Activated T-cell treated with anti-CD3 and anti-CD28 coated beads, Interleukin-2, amount 50 U/mL, for 72 hours (primary cell): ENCODE results near the gene TENT5C. TPM values are rescaled to one million over a fixed set of nuclear protein-coding genes. Genes with fewer than 3 reads are reported as not detected.
"Not testable (repeated sequence)": the region's sequence is repeated elsewhere in the genome, so short reads cannot be mapped to it uniquely, and the experiment has no call there.

Experiments
- ATAC-seq, 2 donors: fragments of 150-1000 bp; cut with Tn5 transposase; replicated peaks in 1 of 2; 2 replicates each; pipeline ENCODE4 v1.10.0; 2021; ENCODE audit warnings: moderate library complexity in 2 of 2, mild to moderate bottlenecking in 1 of 2
- DNase-seq, 2 donors: peaks; one replicate each; pipeline ENCODE4 v3.0.0; 2021 to 2022; ENCODE audit warnings: mixed read lengths in 1 of 2
- H3K27ac Mint-ChIP-seq: one replicate; pipeline ENCODE4 v1.8.0; 2022; ENCODE audit warnings: mild to moderate bottlenecking, moderate library complexity, mixed read lengths
- H3K27me3 Mint-ChIP-seq: one replicate; pipeline ENCODE4 v1.8.0; 2022; ENCODE audit warnings: low read depth, mixed read lengths
- H3K36me3 Mint-ChIP-seq, 2 donors: one replicate each; pipeline ENCODE4 v1.8.0; 2022; ENCODE audit warnings: mixed read lengths in 2 of 2, mild to moderate bottlenecking in 1 of 2; ENCODE audit not compliant: insufficient read depth in 2 of 2
- H3K4me1 Mint-ChIP-seq: one replicate; pipeline ENCODE4 v1.8.0; 2022; ENCODE audit warnings: low read depth, mixed read lengths
- H3K4me3 Mint-ChIP-seq, 2 donors: one replicate each; pipeline ENCODE4 v1.8.0; 2022; ENCODE audit warnings: mild to moderate bottlenecking in 2 of 2, mixed read lengths in 2 of 2, moderate library complexity in 2 of 2
- H3K9me3 Mint-ChIP-seq, 2 donors: one replicate each; pipeline ENCODE4 v1.8.0; 2022; ENCODE audit warnings: mixed read lengths in 2 of 2
- total RNA-seq, 2 donors: library from RNA; stranded (reverse); gene quantifications; one replicate each; pipeline ENCODE4 v1.2.3, GENCODE V29; 2022

TENT5C gene
- total RNA-seq, result 10 to 100 TPM; 22.5 to 36.3 TPM

DNA sequence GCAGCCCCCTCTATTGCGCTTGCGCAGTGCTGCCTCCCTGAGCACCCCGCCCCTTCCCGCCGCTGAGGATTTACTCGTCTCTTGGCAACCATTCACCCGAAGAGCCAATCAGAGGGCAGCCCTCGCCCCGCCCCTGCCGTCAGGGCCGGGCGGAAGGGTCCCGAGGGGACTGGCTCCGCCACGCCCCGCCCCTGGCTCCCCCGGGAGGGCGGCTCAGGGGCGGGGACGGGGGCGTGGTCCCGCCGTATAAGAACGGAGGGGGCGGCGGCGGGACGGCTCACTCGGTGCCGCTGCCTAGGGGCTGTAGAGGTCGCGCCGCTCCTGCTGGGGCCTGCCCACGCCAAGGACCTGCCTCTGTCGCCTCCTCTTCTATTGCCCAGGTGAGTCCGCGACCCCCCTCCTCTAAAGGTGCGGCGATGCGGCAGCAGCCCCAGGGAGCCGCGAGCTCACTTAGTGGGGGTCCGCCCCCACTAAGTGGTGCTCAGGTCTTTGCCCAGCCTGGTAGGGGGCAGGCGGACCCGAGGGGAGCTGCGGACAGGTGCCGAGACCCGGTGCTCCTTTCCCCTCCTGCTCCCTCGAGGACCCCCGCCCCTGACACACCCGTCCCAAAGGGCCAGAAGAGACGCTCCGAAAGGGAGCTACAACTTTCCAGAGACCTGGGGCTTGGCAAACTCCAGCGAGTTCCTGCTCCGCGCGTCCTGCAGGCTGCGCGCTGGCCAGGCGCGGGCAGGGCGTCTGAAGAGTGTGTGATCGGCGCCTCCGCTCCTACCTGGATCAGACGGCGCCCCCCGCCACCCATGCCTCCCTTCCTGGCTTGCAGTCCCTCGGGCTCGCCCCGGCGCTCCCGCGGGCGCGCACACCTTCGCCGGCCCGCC is at the start of gene TENT5C:
Gene TENT5C (plus strand): TSS at position 275 of the 875 bp plus-strand sequence. CDS start 16,821 bp downstream, outside the sequence.
- ATAC-seq (peak; percentile 87 to 92), DNase-seq (peak; percentile 98 to 99)
- H3K4me1 Mint-ChIP-seq, result peaks cover 45% of the 10 kb centered on the region
- peaks cover 8 to 12% of the 10 kb centered on the region in 2 donors for H3K36me3 Mint-ChIP-seq
- H3K27me3 Mint-ChIP-seq, result peaks cover 17% of the 10 kb centered on the region
- peak within 1 kb of the TSS; percentile 98 to 99 for H3K4me3 Mint-ChIP-seq
- peak within 1 kb of the TSS; percentile 91 for H3K27ac Mint-ChIP-seq
- H3K9me3 Mint-ChIP-seq, result no peaks in the 10 kb centered on the region

DNA sequence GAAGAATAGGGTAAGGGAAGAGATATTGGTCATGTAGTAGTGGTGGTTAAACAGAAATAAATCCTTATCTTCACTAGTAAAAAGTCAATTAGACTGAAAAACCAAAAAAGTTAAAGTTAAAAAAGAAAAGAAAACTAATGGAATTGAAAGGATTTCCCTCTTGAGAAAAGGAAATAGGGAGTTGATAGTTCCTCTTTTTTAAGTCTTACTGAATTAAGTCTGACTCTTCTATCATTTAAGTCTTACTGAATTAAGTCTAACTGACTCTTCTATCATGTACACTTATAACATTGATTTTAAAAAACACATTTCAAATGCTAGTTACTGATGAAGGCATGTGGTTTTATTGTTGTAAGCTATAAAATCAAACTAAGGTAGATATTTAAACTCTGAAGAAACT is 49.5 kb upstream of the TENT5C start:
- ATAC-seq (no peak), DNase-seq (no peak)
- Mint-ChIP-seq H3K9me3 (peaks cover 0 to 9% of the 10 kb centered on the region in 2 donors), H3K36me3 (peaks cover 0 to 2% of the 10 kb centered on the region in 2 donors), H3K4me1 (peaks cover 5% of the 10 kb centered on the region), H3K27me3 (peaks cover 21% of the 10 kb centered on the region), H3K4me3 (no peak overlapping the region), H3K27ac (no peak overlapping the region)

DNA sequence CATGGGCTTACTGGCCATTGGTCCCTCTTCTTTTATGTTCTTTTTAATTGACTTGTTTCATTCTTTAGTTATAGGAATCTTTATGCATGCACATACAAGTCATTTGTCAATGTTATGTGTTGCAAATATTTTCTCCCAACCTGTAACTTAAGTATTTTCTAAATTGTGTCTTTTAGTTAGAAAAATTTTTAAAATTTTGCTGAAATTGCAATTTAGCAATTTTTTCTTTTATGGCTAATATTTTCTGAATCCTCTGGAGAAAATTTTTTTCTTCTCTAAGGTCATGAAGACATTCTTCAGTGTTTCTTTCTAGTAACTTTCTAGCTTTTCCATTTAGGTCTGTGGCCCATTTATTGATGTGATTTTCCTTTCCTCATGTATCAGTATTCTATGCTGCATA is 48.9 kb upstream of the TENT5C start:
- Mint-ChIP-seq H3K27me3 (peaks cover 21% of the 10 kb centered on the region), H3K27ac (no peak overlapping the region), H3K4me3 (no peak overlapping the region), H3K36me3 (peaks cover 0 to 2% of the 10 kb centered on the region in 2 donors), H3K9me3 (peaks cover 0 to 9% of the 10 kb centered on the region in 2 donors), H3K4me1 (peaks cover 5% of the 10 kb centered on the region)
- ATAC-seq (no peak), DNase-seq (no peak)

DNA sequence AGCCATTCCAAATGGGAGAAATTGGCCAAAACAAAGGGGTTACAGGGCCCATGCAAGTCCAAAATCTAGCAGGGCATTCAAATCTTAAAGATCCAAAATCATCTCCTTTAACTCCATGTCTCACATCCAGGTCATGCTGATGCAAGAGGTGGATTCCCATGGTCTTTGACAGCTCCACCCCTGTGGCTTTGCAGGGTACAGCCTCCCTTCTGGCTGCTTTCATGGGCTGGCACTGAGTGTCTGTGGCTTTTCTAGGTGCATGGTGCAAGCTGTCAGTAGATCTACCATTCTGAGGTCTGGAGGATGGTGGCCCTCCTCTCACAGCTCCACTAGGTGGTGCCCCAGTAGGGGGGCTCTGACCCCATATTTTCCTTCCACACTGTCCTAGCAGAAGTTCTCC is 47.4 kb upstream of the TENT5C start:
- not testable (repeated sequence) for ATAC-seq

DNA sequence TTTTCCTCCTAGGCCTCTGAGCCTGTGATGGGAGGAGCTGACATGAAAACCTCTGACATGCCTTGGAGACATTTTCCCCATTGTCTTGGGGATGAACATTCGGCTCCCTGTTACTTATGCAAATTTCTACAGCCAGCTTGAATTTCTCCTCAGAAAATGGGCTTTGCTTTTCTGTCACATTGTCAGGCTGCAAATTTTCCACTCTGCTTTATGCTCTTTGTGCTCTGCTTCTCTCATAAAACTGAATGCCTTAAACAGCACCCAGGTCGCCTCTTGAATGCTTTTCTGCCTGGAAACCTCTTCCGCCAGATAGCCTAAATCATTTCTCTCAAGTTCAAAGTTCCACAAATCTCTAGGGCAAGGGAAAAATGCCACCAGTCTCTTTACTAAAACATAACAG is 46.7 kb upstream of the TENT5C start:
- Mint-ChIP-seq H3K9me3 (peaks cover 0 to 9% of the 10 kb centered on the region in 2 donors), H3K4me1 (peaks cover 5% of the 10 kb centered on the region), H3K27ac (no peak overlapping the region), H3K36me3 (peaks cover 0 to 2% of the 10 kb centered on the region in 2 donors), H3K27me3 (peaks cover 21% of the 10 kb centered on the region), H3K4me3 (no peak overlapping the region)
- ATAC-seq, result no peak
- no peak for DNase-seq

More for the DNA sequence above, 47.4 kb upstream of the TENT5C start:
- H3K27me3 Mint-ChIP-seq, result peaks cover 21% of the 10 kb centered on the region
- not testable (repeated sequence) for H3K4me1 Mint-ChIP-seq, DNase-seq, H3K36me3 Mint-ChIP-seq, H3K4me3 Mint-ChIP-seq, H3K9me3 Mint-ChIP-seq, H3K27ac Mint-ChIP-seq

GRCh38 chr1:117559985-117560384 is 45.9 kb upstream of the TENT5C start:
- H3K4me1 Mint-ChIP-seq, result peaks cover 5% of the 10 kb centered on the region
- H3K9me3 Mint-ChIP-seq, result peaks cover 0 to 9% of the 10 kb centered on the region in 2 donors
- H3K27ac Mint-ChIP-seq, result no peak overlapping the region
- DNase-seq, result no peak
- no peak overlapping the region for H3K4me3 Mint-ChIP-seq
- peaks cover 21% of the 10 kb centered on the region for H3K27me3 Mint-ChIP-seq
- H3K36me3 Mint-ChIP-seq, result peaks cover 0 to 2% of the 10 kb centered on the region in 2 donors
- no peak for ATAC-seq

DNA sequence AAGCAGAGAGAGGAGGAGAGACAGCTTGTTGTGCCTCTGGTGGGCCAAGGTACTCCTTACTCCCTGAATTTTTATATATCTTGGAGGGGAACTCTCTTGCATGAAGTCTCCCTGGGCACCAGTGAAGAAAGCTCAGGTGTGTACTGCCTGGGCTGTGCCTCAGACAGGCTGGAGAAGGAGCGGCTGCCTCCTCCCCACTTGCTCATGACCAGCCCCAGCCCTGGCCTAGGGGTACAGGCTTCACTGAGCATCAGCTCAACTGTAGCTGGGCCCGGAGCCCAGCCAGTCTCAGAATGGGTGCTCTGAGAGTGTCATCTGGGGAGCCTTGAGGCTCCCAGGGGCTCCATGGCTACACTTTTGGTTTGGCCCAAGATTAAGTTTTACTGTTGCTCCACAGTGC is 44.8 kb upstream of the TENT5C start:
- DNase-seq (no peak), ATAC-seq (no peak)
- Mint-ChIP-seq H3K4me1 (peaks cover 5% of the 10 kb centered on the region), H3K9me3 (peaks cover 0 to 9% of the 10 kb centered on the region in 2 donors), H3K27me3 (peaks cover 21% of the 10 kb centered on the region), H3K4me3 (no peak overlapping the region), H3K27ac (no peak overlapping the region), H3K36me3 (peaks cover 0 to 2% of the 10 kb centered on the region in 2 donors)

GRCh38 chr1:117561551-117561950 is 44.3 kb upstream of the TENT5C start:
- H3K9me3 Mint-ChIP-seq, result peaks cover 0 to 9% of the 10 kb centered on the region in 2 donors
- DNase-seq (no peak), ATAC-seq (no peak)
- no peak overlapping the region for H3K27ac Mint-ChIP-seq
- H3K4me1 Mint-ChIP-seq, result peaks cover 5% of the 10 kb centered on the region
- peaks cover 21% of the 10 kb centered on the region for H3K27me3 Mint-ChIP-seq
- H3K4me3 Mint-ChIP-seq, result no peak overlapping the region
- H3K36me3 Mint-ChIP-seq, result peaks cover 0 to 2% of the 10 kb centered on the region in 2 donors

- Mint-ChIP-seq H3K9me3 (peaks cover 0 to 9% of the 10 kb centered on the region in 2 donors), H3K27ac (no peak overlapping the region), H3K4me3 (no peak overlapping the region), H3K4me1 (peaks cover 5% of the 10 kb centered on the region), H3K36me3 (peaks cover 0 to 2% of the 10 kb centered on the region in 2 donors), H3K27me3 (peaks cover 8% of the 10 kb centered on the region)
- ATAC-seq (no peak), DNase-seq (no peak)
Measured at GRCh38 chr1:117562581-117563491, 43.0 kb upstream of the TENT5C start.

DNA sequence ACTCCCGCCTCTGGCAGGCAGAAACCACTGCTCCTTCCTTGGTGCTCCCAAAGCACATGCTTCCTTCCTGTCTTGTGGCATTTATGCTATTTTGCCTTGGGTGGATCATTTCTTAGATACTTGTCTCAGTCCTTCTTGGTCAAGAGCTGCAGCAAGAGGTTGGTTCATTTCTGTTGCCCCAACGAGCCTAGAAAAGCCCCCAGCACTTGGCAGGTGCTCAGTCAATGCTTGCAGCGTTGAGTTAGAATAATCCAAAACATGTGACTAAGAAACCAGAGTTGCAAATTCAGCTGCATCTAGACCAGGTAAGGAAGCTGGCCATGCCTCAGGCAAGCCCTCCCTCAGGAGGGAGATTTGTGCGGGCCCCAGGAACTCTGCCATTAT is 42.4 kb upstream of the TENT5C start:
- H3K27me3 Mint-ChIP-seq, result peaks cover 8% of the 10 kb centered on the region
- H3K36me3 Mint-ChIP-seq, result peaks cover 0 to 2% of the 10 kb centered on the region in 2 donors
- peaks cover 3% of the 10 kb centered on the region for H3K4me1 Mint-ChIP-seq
- no peak overlapping the region for H3K4me3 Mint-ChIP-seq
- no peak for DNase-seq
- H3K27ac Mint-ChIP-seq, result no peak overlapping the region
- peaks cover 0 to 9% of the 10 kb centered on the region in 2 donors for H3K9me3 Mint-ChIP-seq
- ATAC-seq, result no peak

DNA sequence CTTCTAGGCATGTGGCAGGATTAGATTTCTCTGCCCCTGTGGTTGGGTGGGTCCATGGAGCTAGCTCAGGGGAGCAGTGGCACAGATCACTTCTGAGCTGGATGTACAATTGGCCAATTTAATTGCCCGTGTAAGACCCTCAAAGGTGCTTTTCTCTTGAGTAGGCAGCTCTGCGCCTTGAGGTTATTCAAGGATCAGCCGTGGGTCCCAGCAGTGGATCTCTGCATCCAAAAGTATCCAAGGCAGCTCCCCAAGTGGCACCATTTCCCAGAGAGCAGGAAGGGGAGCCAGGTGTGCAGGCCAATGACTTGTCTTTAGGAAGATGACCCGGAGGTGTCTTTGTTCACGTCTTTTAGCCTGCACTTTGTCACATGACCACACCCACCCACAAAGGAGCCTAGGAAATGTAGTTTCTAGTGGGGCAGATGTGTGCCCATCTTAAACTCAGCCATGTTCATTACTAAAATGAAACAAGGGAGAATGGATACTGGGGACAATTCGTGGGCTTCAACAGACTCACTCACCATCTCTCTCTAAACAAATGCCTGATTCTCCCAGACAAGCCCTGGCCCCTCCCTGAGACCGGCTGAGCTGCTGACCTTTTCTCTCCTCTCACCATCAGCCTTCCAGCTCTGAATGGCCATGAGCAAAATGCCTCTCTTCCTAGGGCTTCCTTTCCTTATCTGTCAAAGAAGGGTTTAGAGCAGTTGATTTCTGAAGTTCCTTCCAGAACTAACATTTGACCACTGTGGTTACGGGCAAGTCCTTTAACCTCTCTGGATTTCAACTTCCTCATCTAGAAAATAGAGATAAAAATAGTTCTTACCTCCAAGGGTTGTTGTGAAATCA is 41.4 kb upstream of the TENT5C start:
- ATAC-seq (no peak), DNase-seq (no peak)
- Mint-ChIP-seq H3K4me3 (no peak overlapping the region), H3K27me3 (peaks cover 4% of the 10 kb centered on the region), H3K27ac (no peak overlapping the region), H3K4me1 (no peaks in the 10 kb centered on the region), H3K9me3 (peaks cover 0 to 6% of the 10 kb centered on the region in 2 donors), H3K36me3 (no peaks in the 10 kb centered on the region)

GRCh38 chr1:117565076-117565556 is 40.7 kb upstream of the TENT5C start:
- DNase-seq (no peak), ATAC-seq (no peak)
- peaks cover 3% of the 10 kb centered on the region for H3K4me1 Mint-ChIP-seq
- H3K36me3 Mint-ChIP-seq, result no peaks in the 10 kb centered on the region
- H3K27ac Mint-ChIP-seq, result no peak overlapping the region
- H3K9me3 Mint-ChIP-seq, result no peaks in the 10 kb centered on the region
- H3K4me3 Mint-ChIP-seq, result no peak overlapping the region
- H3K27me3 Mint-ChIP-seq, result no peaks in the 10 kb centered on the region
